SU-DHL-6 (cell line): ENCODE measurements around the gene VWA8.

Experiments
- CTCF ChIP-seq: fragments of 200-600 bp; sonication (generic); IDR thresholded peaks from one replicate; pipeline ENCODE4 v1.5.1; 2017; ENCODE audit warnings: antibody characterized with exemption, mild to moderate bottlenecking, low read length, moderate library complexity; ENCODE audit not compliant: insufficient read depth, poor library complexity, severe bottlenecking
- EZH2phosphoT487 ChIP-seq: fragments of 200-600 bp; sonication (generic), shearing (Covaris generic); conservative IDR thresholded peaks from 2 replicates; pipeline ENCODE4 v1.6.1; 2018; ENCODE audit warnings: mild to moderate bottlenecking, antibody characterized with exemption, low read length, moderate library complexity, mixed read lengths

- TF ChIP-seq CTCF (no peak), EZH2phosphoT487 (no peak)
These were observed 238.0 kb downstream of the VWA8 start for GRCh38 chr13:41722684-41723535.
